Gastrocnemius medialis (tissue), 4 donors: ENCODE measurements around the gene CDKAL1. TPM values are rescaled to one million over a fixed set of nuclear protein-coding genes. Genes with fewer than 3 reads are reported as not detected.

Source experiments
- ATAC-seq, 2 donors: fragments of 150-250 bp; one replicate each; pipeline ENCODE4 v1.9.1; 2016
- DNase-seq, 2 donors: peaks; one replicate each; pipeline ENCODE4 v3.0.0-alpha.2; 2019
- H3K27ac ChIP-seq, 4 donors: fragments of 200-600 bp; sonication (generic); 1 replicate in 1 of 4; 2 replicates in 3 of 4; pipeline ENCODE4 v1.5.1; 2016 to 2018; ENCODE audit warnings: mild to moderate bottlenecking in 2 of 4, moderate library complexity in 1 of 4
- H3K27me3 ChIP-seq, 3 donors: fragments of 200-600 bp; sonication (generic) in 2 of 3; 1 replicate in 1 of 3; 2 replicates in 2 of 3; pipeline versions ENCODE4 v1.5.1 to v1.6.0; 2016 to 2019; ENCODE audit warnings: mild to moderate bottlenecking in 1 of 3, moderate library complexity in 1 of 3
- H3K36me3 ChIP-seq, 2 donors: fragments of 200-600 bp; sonication (generic) in 1 of 2; one replicate each; pipeline ENCODE4 v1.5.1; 2017 to 2018
- H3K4me1 ChIP-seq, 2 donors: fragments of 200-600 bp; sonication (generic) in 1 of 2; one replicate each; pipeline ENCODE4 v1.5.1; 2016 to 2017; ENCODE audit warnings: mild to moderate bottlenecking in 2 of 2
- H3K4me3 ChIP-seq, 4 donors: fragments of 200-600 bp; sonication (generic) in 3 of 4; 1 replicate in 1 of 4; 2 replicates in 3 of 4; pipeline ENCODE4 v1.5.1; 2016 to 2019; ENCODE audit warnings: mild to moderate bottlenecking in 2 of 4
- H3K9me3 ChIP-seq, 3 donors: fragments of 200-600 bp; sonication (generic) in 2 of 3; 1 replicate in 1 of 3; 2 replicates in 2 of 3; pipeline ENCODE4 v1.5.1; 2016 to 2019
- CTCF ChIP-seq, 5 experiments: fragments of 450-650 bp in 3 of 5; fragments of 200-600 bp in 2 of 5; sonication (generic) in 2 of 5; IDR thresholded peaks in 4 of 5; conservative IDR thresholded peaks in 1 of 5; 1 replicate in 4 of 5; 2 replicates in 1 of 5; pipeline ENCODE4 v1.5.1; 2016 to 2019; ENCODE audit warnings: antibody characterized with exemption in 5 of 5, mild to moderate bottlenecking in 3 of 5, moderate library complexity in 3 of 5
- POLR2A ChIP-seq, 2 donors: fragments of 450-650 bp; IDR thresholded peaks; one replicate each; pipeline ENCODE4 v1.6.1; 2017; ENCODE audit warnings: antibody characterized with exemption in 2 of 2, mild to moderate bottlenecking in 2 of 2, moderate library complexity in 2 of 2
- in situ Hi-C, 4 donors: fragments of 200-750 bp; cut with MboI; loops; one replicate each; pipeline versions ENCODE4 v1.15.0 to v1.8.0; 2017; ENCODE audit warnings: low sequenced_read_pairs in 4 of 4
- intact Hi-C: fragments of 100-400 bp; cut with DNase I; formaldehyde crosslinking; loops from one replicate; pipeline ENCODE4 v1.15.1; 2023; ENCODE audit warnings: low total_unique reads
- total RNA-seq, 4 donors: library from RNA; depleted of rRNA; stranded (reverse); fragments of >200 nt; gene quantifications; one replicate each; pipeline versions ENCODE4 v1.1.0 to v1.2.3, GENCODE V29; 2016

The CDKAL1 gene
- total RNA-seq, 4 donors from 2014 or later: 9.6 to 17.0 (median 11.4) TPM

GRCh38 chr6:21198032-21198640, 663.9 kb downstream of the CDKAL1 start:
- H3K27me3 ChIP-seq: no peaks in the 10 kb centered on the region
- DNase-seq (no peak), ATAC-seq (no peak)
- H3K4me3 ChIP-seq: no peak overlapping the region
- intact Hi-C loops (no loop called here), in situ Hi-C loops (no loop called here)
- H3K9me3 ChIP-seq: no peaks in the 10 kb centered on the region
- H3K4me1 ChIP-seq: no peaks in the 10 kb centered on the region
- no peak overlapping the region for H3K27ac ChIP-seq
- no peak for TF ChIP-seq CTCF (IDR thresholded peaks at IDR 0.05 in 4 of 5, conservative IDR thresholded peaks at IDR 0.05 in 1 of 5)
- no peak for TF ChIP-seq POLR2A (IDR thresholded peaks at IDR 0.05)
- H3K36me3 ChIP-seq: no peaks in the 10 kb centered on the region

- TF ChIP-seq POLR2A (IDR thresholded peaks at IDR 0.05) (no peak), CTCF (IDR thresholded peaks at IDR 0.05 in 4 of 5, conservative IDR thresholded peaks at IDR 0.05 in 1 of 5) (no peak)
- H3K27ac ChIP-seq: no peak overlapping the region
- ATAC-seq (no peak), DNase-seq (no peak)
- no peaks in the 10 kb centered on the region for H3K27me3 ChIP-seq
- H3K36me3 ChIP-seq: no peaks in the 10 kb centered on the region
- no peak overlapping the region for H3K4me3 ChIP-seq
- in situ Hi-C loops: no loop called here
- no peaks in the 10 kb centered on the region for H3K9me3 ChIP-seq
- no peaks in the 10 kb centered on the region for H3K4me1 ChIP-seq
- intact Hi-C loops: no loop called here
These were observed 665.0 kb downstream of the CDKAL1 start for GRCh38 chr6:21199262-21199661.

- DNase-seq (no peak), ATAC-seq (no peak)
- no peaks in the 10 kb centered on the region for H3K36me3 ChIP-seq
- intact Hi-C loops: no loop called here
- in situ Hi-C loops: no loop called here
- no peak overlapping the region for H3K4me3 ChIP-seq
- H3K27me3 ChIP-seq: no peaks in the 10 kb centered on the region
- TF ChIP-seq CTCF (IDR thresholded peaks at IDR 0.05 in 4 of 5, conservative IDR thresholded peaks at IDR 0.05 in 1 of 5): no peak
- TF ChIP-seq POLR2A (IDR thresholded peaks at IDR 0.05): no peak
- no peaks in the 10 kb centered on the region for H3K9me3 ChIP-seq
- no peak overlapping the region for H3K27ac ChIP-seq
- H3K4me1 ChIP-seq: no peaks in the 10 kb centered on the region
These were observed 666.0 kb downstream of the CDKAL1 start for GRCh38 chr6:21200134-21200870.

- Histone ChIP-seq H3K27me3 (no peaks in the 10 kb centered on the region), H3K4me1 (no peaks in the 10 kb centered on the region), H3K36me3 (no peaks in the 10 kb centered on the region), H3K4me3 (no peak overlapping the region), H3K9me3 (no peaks in the 10 kb centered on the region), H3K27ac (no peak overlapping the region)
- TF ChIP-seq POLR2A (IDR thresholded peaks at IDR 0.05) (no peak), CTCF (IDR thresholded peaks at IDR 0.05 in 4 of 5, conservative IDR thresholded peaks at IDR 0.05 in 1 of 5) (no peak)
- intact Hi-C loops: no loop called here
- ATAC-seq (no peak), DNase-seq (no peak)
- in situ Hi-C loops: no loop called here
These were observed 666.9 kb downstream of the CDKAL1 start for GRCh38 chr6:21201187-21201586.
